IMR-90 (cell line): ENCODE measurements around the gene CXCL17.
A peak's percentile ranks its signal among the peaks of the same experiment; 100 is the strongest.

ENCODE experiments used
- CHD1 ChIP-seq: IDR thresholded peaks from 2 replicates; pipeline ENCODE4 v1.6.1; 2012; ENCODE audit warnings: low read depth, low read length, improper control_type of control experiment
- CTCF ChIP-seq: conservative IDR thresholded peaks from 2 replicates; pipeline ENCODE4 v1.5.1; 2012; ENCODE audit warnings: mild to moderate bottlenecking, low read depth, low read length, improper control_type of control experiment
- MXI1 ChIP-seq: IDR thresholded peaks from 2 replicates; pipeline ENCODE4 v1.6.1; 2012; ENCODE audit warnings: low read depth, mild to moderate bottlenecking, low read length, moderate library complexity, borderline replicate concordance

- TF ChIP-seq CTCF: no peak
- 0 out of 2 replicates have a peak, but pooled peaks have one; percentile 37 for TF ChIP-seq MXI1
- no peak for TF ChIP-seq CHD1
These were observed 46.1 kb downstream of the CXCL17 start for GRCh38 chr19:42396381-42397262.
